Measurements from ENCODE around the gene OGDH. TPM values are rescaled to one million over a fixed set of nuclear protein-coding genes. Genes with fewer than 3 reads are reported as not detected.

Gene OGDH
- total and polyA plus RNA-seq, 2 of the 13 experiments (the other 11 are each of a cell fraction or from before 2014, with no cell fraction given): 17.4 to 25.4 TPM

DNA sequence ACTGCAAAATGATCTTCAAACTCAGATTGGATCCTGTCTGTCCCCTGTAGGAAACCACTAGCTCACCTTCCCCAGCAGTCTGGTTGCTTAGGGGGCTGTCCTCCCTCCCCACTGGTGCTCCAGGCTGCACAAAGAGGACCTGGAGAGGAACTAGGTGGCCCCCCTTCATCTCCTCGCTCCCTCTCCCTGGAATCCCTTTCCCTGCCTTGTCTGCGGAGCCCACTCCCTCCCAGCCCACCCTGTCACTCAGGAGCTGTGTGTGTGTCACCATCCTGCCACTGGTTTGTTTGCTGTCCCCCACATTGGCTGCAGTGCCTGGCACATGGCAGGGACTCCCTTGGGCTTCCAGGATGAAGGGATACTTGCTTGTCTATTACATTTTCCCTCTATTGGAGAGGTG lies 106.7 kb downstream of the OGDH start:
- Histone ChIP-seq H3K36me3 (replicated peaks in 1 of 2; ENCODE audit: control insufficient read depth in 1 of 2, insufficient read depth in 2 of 2, low read length in 2 of 2) (no peaks in the 10 kb centered on the region; a peak in 1 of 5 replicates), H3K27ac (ENCODE audit: extremely low read length, insufficient read depth, low read length) (no peak overlapping the region), H3K27me3 (ENCODE audit: control insufficient read depth in 1 of 2, insufficient read depth in 2 of 2, low read length in 2 of 2) (no peaks in the 10 kb centered on the region), H3K79me2 (ENCODE audit: insufficient read depth, low read length) (no peaks in the 10 kb centered on the region), H3K4me1 (ENCODE audit: insufficient read depth, low read length) (peaks cover 49% of the 10 kb centered on the region), H3K4me2 (ENCODE audit: low read depth, low read length) (no peak overlapping the region), H2AFZ (ENCODE audit: low read length) (no peak overlapping the region), H3K9me3 (ENCODE audit: low read length) (no peaks in the 10 kb centered on the region), H3K9ac (ENCODE audit: insufficient read depth, low read depth, low read length) (no peak overlapping the region), H4K20me1 (ENCODE audit: insufficient read depth, low read length) (no peaks in the 10 kb centered on the region), H3K4me3 (replicated peaks in 1 of 3; ENCODE audit: insufficient read depth in 1 of 3, low read depth in 2 of 3, low read length in 3 of 3) (no peak overlapping the region)
- ChIA-PET CTCF (ENCODE audit: low intra/inter-chr PET ratio, low total read pairs) (no interaction called here), POLR2A (interaction anchor here (0.9 kb wide), 1 partner anchor 131 kb away, joined by 4 read pairs; the partner anchor contains the start of gene TMED4)
- in situ Hi-C loops (cut with HindIII; ENCODE audit: extremely low pct_ligation_motif_present, low pct_unique_long_range_greater_than_20kb): no loop called here
- intact Hi-C loops (cut with micrococcal nuclease; ENCODE audit: unreplicated experiment): no loop called here
- TF ChIP-seq ZNF180 (CRISPR knock-in tag; IDR thresholded peaks at IDR 0.05; ENCODE audit: borderline replicate concordance, low read depth) (no peak), ZNF713 (CRISPR knock-in tag; IDR thresholded peaks at IDR 0.05) (no peak), RFX1 (IDR thresholded peaks at IDR 0.05) (no peak)
- 45% methylated on average over 2 of the region's 2 CpGs for WGBS (ENCODE audit: low lambda C conversion rate)
- BruUV-seq (replicated peaks): no TSS peak
- DNase-seq (ENCODE audit: low spot score): no peak
- no peak for FAIRE-seq
- ATAC-seq: no peak

DNA sequence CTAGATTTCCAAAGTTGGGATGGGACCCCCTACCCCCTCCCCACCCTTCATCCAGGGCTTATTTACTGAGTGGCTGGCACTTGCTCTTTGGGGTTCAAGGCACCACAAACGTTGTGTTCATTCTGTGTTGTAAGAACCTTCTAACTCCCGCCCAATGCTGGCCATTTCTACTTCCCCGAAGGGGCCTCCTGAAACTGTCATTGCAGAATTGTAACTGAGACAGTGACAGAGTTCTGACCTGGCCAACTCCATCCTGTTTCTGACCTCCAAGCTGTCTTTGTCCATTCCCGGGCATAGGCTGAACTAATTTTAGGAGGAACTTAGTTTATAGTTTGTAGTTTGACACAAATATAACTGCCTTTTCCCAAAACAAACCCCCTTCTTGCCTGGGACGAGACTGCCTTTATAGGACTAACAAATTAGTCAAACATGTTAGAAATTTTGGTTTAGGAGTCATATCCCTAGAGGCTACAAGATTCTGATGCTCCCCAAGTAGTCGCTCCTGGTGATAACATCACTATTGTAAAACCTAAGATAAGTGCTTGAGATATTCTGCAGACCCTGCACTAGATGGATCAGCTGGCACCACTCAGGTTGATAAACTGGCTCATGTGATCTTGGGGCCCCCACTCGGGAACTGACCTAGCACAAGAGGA lies 107.4 kb downstream of the OGDH start:
- no peaks in the 10 kb centered on the region for H4K20me1 ChIP-seq (ENCODE audit: insufficient read depth, low read length)
- TF ChIP-seq ZNF468 (CRISPR knock-in tag; IDR thresholded peaks at IDR 0.05) (no peak), EP300 (IDR thresholded peaks at IDR 0.05; ENCODE audit: low read depth in 2 of 2, low read length in 2 of 2) (no peak), EP300 (CRISPR knock-in tag; IDR thresholded peaks at IDR 0.05; ENCODE audit: borderline replicate concordance) (no peak), RARG (CRISPR knock-in tag; IDR thresholded peaks at IDR 0.05; ENCODE audit: low read depth) (no peak), IKZF4 (CRISPR knock-in tag; IDR thresholded peaks at IDR 0.05; ENCODE audit: borderline replicate concordance, low read depth, not compliant biosample characterization) (no peak), TBL1XR1 (IDR thresholded peaks at IDR 0.05; ENCODE audit: borderline replicate concordance, low read length, partially characterized antibody) (no peak), SRSF4 (IDR thresholded peaks at IDR 0.05; ENCODE audit: low read depth, low read length, poor library complexity, severe bottlenecking) (no peak), AGO2 (optimal IDR thresholded peaks at IDR 0.05; ENCODE audit: low read depth, low read length) (no peak), SP2 (CRISPR knock-in tag; IDR thresholded peaks at IDR 0.05) (no peak), DPF2 (CRISPR knock-in tag; IDR thresholded peaks at IDR 0.05; ENCODE audit: borderline replicate concordance, low read depth) (no peak), ZBTB8A (CRISPR knock-in tag; IDR thresholded peaks at IDR 0.05; ENCODE audit: borderline replicate concordance, low read depth) (no peak), SIX1 (CRISPR knock-in tag; IDR thresholded peaks at IDR 0.05; ENCODE audit: borderline replicate concordance) (no peak)
- TF ChIP-seq, protein P1, sequence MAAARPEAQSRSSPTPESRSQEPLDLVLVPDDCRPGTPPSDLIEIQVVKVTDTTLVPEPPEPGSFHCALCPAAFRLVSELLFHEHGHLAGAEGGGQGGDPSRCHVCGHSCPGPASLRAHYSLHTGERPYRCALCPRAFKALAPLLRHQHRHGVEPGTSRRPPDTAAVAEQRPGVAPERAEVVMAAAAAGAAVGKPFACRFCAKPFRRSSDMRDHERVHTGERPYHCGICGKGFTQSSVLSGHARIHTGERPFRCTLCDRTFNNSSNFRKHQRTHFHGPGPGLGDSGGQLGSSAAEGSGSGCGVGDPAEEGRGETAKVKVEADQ (CRISPR knock-in tag; IDR thresholded peaks at IDR 0.05; ENCODE audit: borderline replicate concordance): no peak
- H3K9me3 ChIP-seq (ENCODE audit: low read length): no peaks in the 10 kb centered on the region
- H3K9ac ChIP-seq (ENCODE audit: insufficient read depth, low read depth, low read length): no peak overlapping the region
- H3K4me2 ChIP-seq (ENCODE audit: low read depth, low read length): no peak overlapping the region
- WGBS (ENCODE audit: low lambda C conversion rate): 43% methylated on average over 7 of the region's 7 CpGs
- no peaks in the 10 kb centered on the region for H3K79me2 ChIP-seq (ENCODE audit: insufficient read depth, low read length)
- ChIA-PET CTCF (ENCODE audit: low intra/inter-chr PET ratio, low total read pairs) (no interaction called here), POLR2A (interaction anchor here (0.9 kb wide), 1 partner anchor 132 kb away, joined by 4 read pairs; the partner anchor contains the start of gene TMED4)
- H2AFZ ChIP-seq (ENCODE audit: low read length): no peak overlapping the region
- peaks cover 49% of the 10 kb centered on the region for H3K4me1 ChIP-seq (ENCODE audit: insufficient read depth, low read length)
- DNase-seq (ENCODE audit: low spot score) (no peak), FAIRE-seq (no peak), ATAC-seq (no peak)
- in situ Hi-C loops (cut with HindIII; ENCODE audit: extremely low pct_ligation_motif_present, low pct_unique_long_range_greater_than_20kb): no loop called here
- H3K36me3 ChIP-seq (replicated peaks in 1 of 2; ENCODE audit: control insufficient read depth in 1 of 2, insufficient read depth in 2 of 2, low read length in 2 of 2): no peaks in the 10 kb centered on the region
- no peak overlapping the region for H3K4me3 ChIP-seq (replicated peaks in 1 of 3; ENCODE audit: insufficient read depth in 1 of 3, low read depth in 2 of 3, low read length in 3 of 3)
- intact Hi-C loops (cut with micrococcal nuclease; ENCODE audit: unreplicated experiment): no loop called here
- no peak overlapping the region for H3K27ac ChIP-seq (ENCODE audit: extremely low read length, insufficient read depth, low read length)
- H3K27me3 ChIP-seq (ENCODE audit: control insufficient read depth in 1 of 2, insufficient read depth in 2 of 2, low read length in 2 of 2): no peaks in the 10 kb centered on the region
- BruUV-seq (replicated peaks): no TSS peak
